ENCODE measurements around the gene PLCL2. TPM values are rescaled to one million over a fixed set of nuclear protein-coding genes. Genes with fewer than 3 reads are reported as not detected.

Gene PLCL2
- total and polyA plus RNA-seq, 2 donors (not counting 1 experiment from before 2014, with no cell fraction given): 21.7 to 55.2 TPM

DNA sequence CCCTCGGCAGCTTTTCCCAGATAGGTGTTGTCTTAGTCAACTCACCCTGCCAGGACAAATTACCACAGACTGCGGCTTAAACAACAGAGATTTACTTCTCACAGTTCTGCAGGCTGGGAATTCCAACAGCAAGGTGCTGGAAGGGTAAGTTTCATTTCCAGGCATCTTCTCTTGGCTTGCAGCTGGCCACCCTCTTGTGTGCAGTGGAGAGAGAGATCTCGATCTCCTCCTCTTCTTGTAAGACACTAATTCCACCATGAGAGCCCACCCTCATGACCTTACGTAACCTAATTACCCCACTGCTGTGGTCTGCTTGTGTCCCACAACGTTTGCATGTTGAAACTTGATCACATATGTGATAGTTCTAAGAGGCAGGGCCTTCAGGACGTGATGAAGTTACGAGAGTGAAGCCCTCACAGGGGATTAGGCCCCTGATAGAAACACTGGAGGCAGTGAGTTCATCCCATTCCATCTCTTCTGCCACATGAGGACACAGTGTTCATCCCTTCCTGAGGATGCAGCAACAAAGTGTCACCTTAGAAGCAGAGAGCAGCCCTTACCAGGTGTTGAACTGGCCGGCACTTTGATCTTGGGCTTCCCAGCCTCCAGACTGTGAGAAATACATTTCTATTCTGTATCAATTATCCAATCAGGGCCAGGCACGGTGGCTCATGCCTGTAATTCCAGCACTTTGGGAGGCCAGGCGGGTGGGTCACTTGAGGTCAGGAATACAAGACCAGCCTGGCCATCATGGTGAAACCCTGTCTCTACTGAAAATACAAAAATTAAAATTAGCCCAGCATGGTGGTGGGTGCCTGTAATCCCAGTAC lies 247.7 kb downstream of the PLCL2 start:
- Mint-ChIP-seq H3K4me1 (no peaks in the 10 kb centered on the region), H3K9me3 (ENCODE audit: insufficient read depth) (no peaks in the 10 kb centered on the region), H3K27ac (no peak overlapping the region), H3K27me3 (no peaks in the 10 kb centered on the region), H3K4me3 (no peak overlapping the region)
- Histone ChIP-seq H2AFZ (ENCODE audit: insufficient read depth, low read depth, low read length, poor library complexity, severe bottlenecking) (no peak overlapping the region), H3K27me3 (replicated peaks in 1 of 4; ENCODE audit: control extremely low read depth in 1 of 4, control insufficient read depth in 3 of 4, insufficient read depth in 4 of 4, low read length in 3 of 4) (no peaks in the 10 kb centered on the region), H3K4me2 (replicated peaks; ENCODE audit: low read depth, low read length, poor library complexity, severe bottlenecking) (no peak overlapping the region), H3K9me3 (ENCODE audit: control extremely low read depth in 1 of 3, control insufficient read depth in 2 of 3, insufficient read depth in 1 of 3, low read length in 2 of 3) (peaks cover 0 to 26% (median 2%) of the 10 kb centered on the region in 3 donors), H3K4me3 (ENCODE audit: control extremely low read depth in 1 of 5, extremely low read depth in 1 of 5, insufficient read depth in 1 of 5, low read depth in 2 of 5, low read length in 4 of 5) (no peak overlapping the region), H3K9ac (ENCODE audit: low read length) (no peak overlapping the region), H3K4me1 (ENCODE audit: control insufficient read depth in 2 of 2, insufficient read depth in 2 of 2, low read length in 2 of 2) (no peaks in the 10 kb centered on the region), H3K27ac (ENCODE audit: low read length in 2 of 2) (no peak overlapping the region), H4K20me1 (ENCODE audit: control insufficient read depth, insufficient read depth, low read length, poor library complexity, severe bottlenecking) (no peaks in the 10 kb centered on the region), H3K79me2 (ENCODE audit: control insufficient read depth, insufficient read depth, low read length) (no peaks in the 10 kb centered on the region), H3K36me3 (replicated peaks in 1 of 2; ENCODE audit: control extremely low read depth in 1 of 2, control insufficient read depth in 1 of 2, extremely low read depth in 1 of 2, insufficient read depth in 2 of 2, low read length in 1 of 2) (no peaks in the 10 kb centered on the region)
- no peak for TF ChIP-seq EZH2 (IDR thresholded peaks at IDR 0.05; ENCODE audit: borderline replicate concordance, insufficient read depth, low read depth, low read length, poor library complexity, severe bottlenecking)
- TF ChIP-seq, protein P1, sequence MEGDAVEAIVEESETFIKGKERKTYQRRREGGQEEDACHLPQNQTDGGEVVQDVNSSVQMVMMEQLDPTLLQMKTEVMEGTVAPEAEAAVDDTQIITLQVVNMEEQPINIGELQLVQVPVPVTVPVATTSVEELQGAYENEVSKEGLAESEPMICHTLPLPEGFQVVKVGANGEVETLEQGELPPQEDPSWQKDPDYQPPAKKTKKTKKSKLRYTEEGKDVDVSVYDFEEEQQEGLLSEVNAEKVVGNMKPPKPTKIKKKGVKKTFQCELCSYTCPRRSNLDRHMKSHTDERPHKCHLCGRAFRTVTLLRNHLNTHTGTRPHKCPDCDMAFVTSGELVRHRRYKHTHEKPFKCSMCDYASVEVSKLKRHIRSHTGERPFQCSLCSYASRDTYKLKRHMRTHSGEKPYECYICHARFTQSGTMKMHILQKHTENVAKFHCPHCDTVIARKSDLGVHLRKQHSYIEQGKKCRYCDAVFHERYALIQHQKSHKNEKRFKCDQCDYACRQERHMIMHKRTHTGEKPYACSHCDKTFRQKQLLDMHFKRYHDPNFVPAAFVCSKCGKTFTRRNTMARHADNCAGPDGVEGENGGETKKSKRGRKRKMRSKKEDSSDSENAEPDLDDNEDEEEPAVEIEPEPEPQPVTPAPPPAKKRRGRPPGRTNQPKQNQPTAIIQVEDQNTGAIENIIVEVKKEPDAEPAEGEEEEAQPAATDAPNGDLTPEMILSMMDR (IDR thresholded peaks at IDR 0.05): no peak
- WGBS (ENCODE audit: insufficient coverage): 93% methylated on average over 6 of the region's 10 CpGs
- ATAC-seq (ENCODE audit: low read depth) (no peak), DNase-seq (no peak)
- ChIA-PET CTCF (interaction anchor here (0.6 kb wide), 1 partner anchor 265 kb away, joined by 3 read pairs; no protein-coding TSS in a partner anchor), POLR2A (no interaction called here)
- intact Hi-C loops (cut with micrococcal nuclease): no loop called here

All from B cell (primary cell).